KOPT-K1 (cell line): ENCODE data around the gene NDRG3.
"Not testable (repeated sequence)": the region's sequence is repeated elsewhere in the genome, so short reads cannot be mapped to it uniquely, and the experiment has no call there.

Experiments used
- H3K27ac ChIP-seq: fragments of 200-600 bp; sonication (generic); 2 replicates; pipeline ENCODE4 v1.5.1; 2016; ENCODE audit warnings: antibody characterized with exemption, mild to moderate bottlenecking, low read depth, low read length; ENCODE audit not compliant: poor library complexity, severe bottlenecking
- H3K36me3 ChIP-seq: fragments of 200-600 bp; sonication (generic); 2 replicates; pipeline ENCODE4 v1.5.1; 2017; ENCODE audit warnings: antibody characterized with exemption, mild to moderate bottlenecking, low read length, moderate library complexity; ENCODE audit not compliant: insufficient read depth
- H3K9me3 ChIP-seq: fragments of 200-600 bp; sonication (generic); 2 replicates; pipeline ENCODE4 v1.5.1; 2017; ENCODE audit warnings: antibody characterized with exemption, low read length, mild to moderate bottlenecking; ENCODE audit not compliant: insufficient read depth, poor library complexity, severe bottlenecking

Gene NDRG3

GRCh38 chr20:36686944-36687343 is 58.9 kb downstream of the NDRG3 start:
- H3K36me3 ChIP-seq: peaks cover 19% of the 10 kb centered on the region; the same call in 1 of the 2 replicates
- H3K9me3 ChIP-seq: no peaks in the 10 kb centered on the region
- H3K27ac ChIP-seq: no peak overlapping the region

- Histone ChIP-seq H3K9me3 (no peaks in the 10 kb centered on the region), H3K27ac (no peak overlapping the region), H3K36me3 (peaks cover 22% of the 10 kb centered on the region; the same call in 1 of the 2 replicates)
These were observed 59.4 kb downstream of the NDRG3 start for GRCh38 chr20:36686504-36686903.

GRCh38 chr20:36684747-36685146 is 61.1 kb downstream of the NDRG3 start:
- H3K36me3 ChIP-seq: peaks cover 28% of the 10 kb centered on the region; the same call in 1 of the 2 replicates
- H3K9me3 ChIP-seq: no peaks in the 10 kb centered on the region
- no peak overlapping the region for H3K27ac ChIP-seq

- peaks cover 32% of the 10 kb centered on the region; the same call in 1 of the 2 replicates for H3K36me3 ChIP-seq
- peaks cover 5% of the 10 kb centered on the region for H3K9me3 ChIP-seq
- H3K27ac ChIP-seq: no peak overlapping the region
These were observed 63.6 kb downstream of the NDRG3 start for GRCh38 chr20:36682311-36682710.

GRCh38 chr20:36677422-36677771 is 68.5 kb downstream of the NDRG3 start:
- Histone ChIP-seq H3K9me3 (peaks cover 8% of the 10 kb centered on the region), H3K36me3 (peaks cover 26% of the 10 kb centered on the region; the same call in 1 of the 2 replicates), H3K27ac (no peak overlapping the region)

- peaks cover 8% of the 10 kb centered on the region for H3K9me3 ChIP-seq
- peaks cover 21% of the 10 kb centered on the region; the same call in 1 of the 2 replicates for H3K36me3 ChIP-seq
- no peak overlapping the region for H3K27ac ChIP-seq
These were observed 69.0 kb downstream of the NDRG3 start for GRCh38 chr20:36676701-36677421.

GRCh38 chr20:36675545-36675944 is 70.3 kb downstream of the NDRG3 start:
- peaks cover 15% of the 10 kb centered on the region; the same call in 1 of the 2 replicates for H3K36me3 ChIP-seq
- not testable (repeated sequence) for H3K9me3 ChIP-seq, H3K27ac ChIP-seq

GRCh38 chr20:36672991-36673390 is 72.9 kb downstream of the NDRG3 start:
- Histone ChIP-seq H3K36me3 (peaks cover 12% of the 10 kb centered on the region; the same call in 1 of the 2 replicates), H3K9me3 (peaks cover 8% of the 10 kb centered on the region), H3K27ac (no peak overlapping the region)

- no peaks in the 10 kb centered on the region for H3K36me3 ChIP-seq
- no peaks in the 10 kb centered on the region for H3K9me3 ChIP-seq
- no peak overlapping the region for H3K27ac ChIP-seq
These were observed 75.1 kb downstream of the NDRG3 start for GRCh38 chr20:36670665-36671357.

GRCh38 chr20:36666181-36666740 is 79.6 kb downstream of the NDRG3 start:
- H3K27ac ChIP-seq: no peak overlapping the region
- no peaks in the 10 kb centered on the region for H3K9me3 ChIP-seq

GRCh38 chr20:36663031-36663430 is 82.9 kb downstream of the NDRG3 start:
- no peak overlapping the region for H3K27ac ChIP-seq
- peaks cover 14% of the 10 kb centered on the region for H3K36me3 ChIP-seq
- H3K9me3 ChIP-seq: no peaks in the 10 kb centered on the region

More at GRCh38 chr20:36666181-36666740, 79.6 kb downstream of the NDRG3 start:
- peaks cover 14% of the 10 kb centered on the region for H3K36me3 ChIP-seq

GRCh38 chr20:36658300-36658699 is 87.6 kb downstream of the NDRG3 start:
- H3K27ac ChIP-seq: peak overlapping the region; percentile 73
- no peaks in the 10 kb centered on the region for H3K9me3 ChIP-seq
- H3K36me3 ChIP-seq: no peaks in the 10 kb centered on the region; the same call in 1 of the 2 replicates

GRCh38 chr20:36656733-36657132 is 89.2 kb downstream of the NDRG3 start:
- no peak overlapping the region for H3K27ac ChIP-seq
- H3K36me3 ChIP-seq: no peaks in the 10 kb centered on the region; the same call in 1 of the 2 replicates
- H3K9me3 ChIP-seq: no peaks in the 10 kb centered on the region

- no peaks in the 10 kb centered on the region; the same call in 1 of the 2 replicates for H3K36me3 ChIP-seq
- no peaks in the 10 kb centered on the region for H3K9me3 ChIP-seq
- no peak overlapping the region for H3K27ac ChIP-seq
These were observed 90.9 kb downstream of the NDRG3 start for GRCh38 chr20:36655004-36655403.

GRCh38 chr20:36654506-36654905 is 91.4 kb downstream of the NDRG3 start:
- Histone ChIP-seq H3K27ac (no peak overlapping the region), H3K9me3 (no peaks in the 10 kb centered on the region), H3K36me3 (no peaks in the 10 kb centered on the region; the same call in 1 of the 2 replicates)
